DMS114 treated with DMSO at 0.1 percent for 48 hours (cell line): ENCODE measurements around the gene EPC2.

Source experiments
- DNase-seq: peaks from one replicate; lab custom pipeline; 2025; ENCODE audit not compliant: unreplicated experiment; lab: John Stamatoyannopoulos, UW

The EPC2 gene

GRCh38 chr2:148802448-148803220, 158.1 kb downstream of the EPC2 start:
- DNase-seq: no peak

- DNase-seq: no peak
Measured at GRCh38 chr2:148810081-148810480, 165.5 kb downstream of the EPC2 start.

- DNase-seq: no peak
Measured at GRCh38 chr2:148812306-148812705, 167.8 kb downstream of the EPC2 start.

GRCh38 chr2:148813603-148814065, 169.1 kb downstream of the EPC2 start:
- no peak for DNase-seq

GRCh38 chr2:148814143-148814859, 169.8 kb downstream of the EPC2 start:
- DNase-seq: no peak

GRCh38 chr2:148814860-148815419, 170.4 kb downstream of the EPC2 start:
- no peak for DNase-seq

- no peak for DNase-seq
Measured at GRCh38 chr2:148816176-148816575, 171.6 kb downstream of the EPC2 start.

- no peak for DNase-seq
Measured at GRCh38 chr2:148817210-148817708, 172.7 kb downstream of the EPC2 start.

GRCh38 chr2:148819019-148819585, 174.6 kb downstream of the EPC2 start:
- no peak for DNase-seq

- DNase-seq: no peak
Measured at GRCh38 chr2:148824190-148824589, 179.6 kb downstream of the EPC2 start.

GRCh38 chr2:148826791-148827190, 182.2 kb downstream of the EPC2 start:
- no peak for DNase-seq

- DNase-seq: no peak
Measured at GRCh38 chr2:148828941-148829340, 184.4 kb downstream of the EPC2 start.

GRCh38 chr2:148829618-148830017, 185.1 kb downstream of the EPC2 start:
- no peak for DNase-seq

GRCh38 chr2:148832637-148833036, 188.1 kb downstream of the EPC2 start:
- DNase-seq: no peak
